ENCODE results near the gene CRIP3.

- TF ChIP-seq CTCF (IDR thresholded peaks at IDR 0.05; ENCODE audit: low read depth, low read length, missing input control) (no peak), YY1 (IDR thresholded peaks at IDR 0.05) (no peak), ATF3 (IDR thresholded peaks at IDR 0.05) (no peak), JUND (IDR thresholded peaks at IDR 0.05) (no peak), EGR1 (IDR thresholded peaks at IDR 0.05; ENCODE audit: low read depth in 2 of 2) (no peak), RAD21 (IDR thresholded peaks at IDR 0.05) (no peak), GABPA (IDR thresholded peaks at IDR 0.05 in 1 of 2, conservative IDR thresholded peaks at IDR 0.05 in 1 of 2) (no peak), MAX (IDR thresholded peaks at IDR 0.05) (no peak), REST (IDR thresholded peaks at IDR 0.05) (no peak)
These were observed 22.8 kb downstream of the CRIP3 start for GRCh38 chr6:43285832-43286231.
